ENCODE measurements around the gene LGR4.
A peak's percentile ranks its signal among the peaks of the same experiment; 100 is the strongest.

The LGR4 gene

GRCh38 chr11:27381238-27381666 is 91.3 kb downstream of the LGR4 start:
- Mint-ChIP-seq H3K4me3 (no peak overlapping the region), H3K4me1 (peaks cover 18% of the 10 kb centered on the region), H3K9me3 (no peaks in the 10 kb centered on the region), H3K36me3 (ENCODE audit: low read depth) (peaks cover 75% of the 10 kb centered on the region), H3K27ac (no peak overlapping the region), H3K27me3 (ENCODE audit: low read depth, poor library complexity) (no peaks in the 10 kb centered on the region)
- no peak for DNase-seq
- TF ChIP-seq, protein P1, sequence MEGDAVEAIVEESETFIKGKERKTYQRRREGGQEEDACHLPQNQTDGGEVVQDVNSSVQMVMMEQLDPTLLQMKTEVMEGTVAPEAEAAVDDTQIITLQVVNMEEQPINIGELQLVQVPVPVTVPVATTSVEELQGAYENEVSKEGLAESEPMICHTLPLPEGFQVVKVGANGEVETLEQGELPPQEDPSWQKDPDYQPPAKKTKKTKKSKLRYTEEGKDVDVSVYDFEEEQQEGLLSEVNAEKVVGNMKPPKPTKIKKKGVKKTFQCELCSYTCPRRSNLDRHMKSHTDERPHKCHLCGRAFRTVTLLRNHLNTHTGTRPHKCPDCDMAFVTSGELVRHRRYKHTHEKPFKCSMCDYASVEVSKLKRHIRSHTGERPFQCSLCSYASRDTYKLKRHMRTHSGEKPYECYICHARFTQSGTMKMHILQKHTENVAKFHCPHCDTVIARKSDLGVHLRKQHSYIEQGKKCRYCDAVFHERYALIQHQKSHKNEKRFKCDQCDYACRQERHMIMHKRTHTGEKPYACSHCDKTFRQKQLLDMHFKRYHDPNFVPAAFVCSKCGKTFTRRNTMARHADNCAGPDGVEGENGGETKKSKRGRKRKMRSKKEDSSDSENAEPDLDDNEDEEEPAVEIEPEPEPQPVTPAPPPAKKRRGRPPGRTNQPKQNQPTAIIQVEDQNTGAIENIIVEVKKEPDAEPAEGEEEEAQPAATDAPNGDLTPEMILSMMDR (IDR thresholded peaks at IDR 0.05) = no peak

DNA sequence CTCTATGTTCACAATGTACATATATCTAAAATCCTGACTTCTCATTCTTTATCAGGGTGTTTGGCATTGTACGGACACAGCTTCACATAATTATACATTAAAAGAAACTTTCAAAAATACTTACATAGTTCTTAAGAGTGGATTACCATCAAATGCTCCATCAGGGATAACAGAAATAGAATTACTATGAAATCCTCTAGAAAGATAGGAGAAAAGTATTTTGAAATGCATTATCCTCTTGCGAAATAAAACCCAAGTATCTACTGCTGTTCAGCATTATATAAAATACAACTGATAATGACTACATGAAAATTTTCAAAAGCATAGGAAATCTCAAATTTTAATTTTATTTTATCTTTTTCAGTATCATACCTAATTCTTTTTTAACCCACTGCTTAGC is 91.8 kb downstream of the LGR4 start:
- Mint-ChIP-seq H3K9me3 (no peaks in the 10 kb centered on the region), H3K27me3 (ENCODE audit: low read depth, poor library complexity) (no peaks in the 10 kb centered on the region), H3K36me3 (ENCODE audit: low read depth) (peaks cover 78% of the 10 kb centered on the region), H3K4me1 (peaks cover 16% of the 10 kb centered on the region), H3K27ac (no peak overlapping the region), H3K4me3 (no peak overlapping the region)
- TF ChIP-seq, protein P1 (IDR thresholded peaks at IDR 0.05) = no peak
- DNase-seq = no peak

DNA sequence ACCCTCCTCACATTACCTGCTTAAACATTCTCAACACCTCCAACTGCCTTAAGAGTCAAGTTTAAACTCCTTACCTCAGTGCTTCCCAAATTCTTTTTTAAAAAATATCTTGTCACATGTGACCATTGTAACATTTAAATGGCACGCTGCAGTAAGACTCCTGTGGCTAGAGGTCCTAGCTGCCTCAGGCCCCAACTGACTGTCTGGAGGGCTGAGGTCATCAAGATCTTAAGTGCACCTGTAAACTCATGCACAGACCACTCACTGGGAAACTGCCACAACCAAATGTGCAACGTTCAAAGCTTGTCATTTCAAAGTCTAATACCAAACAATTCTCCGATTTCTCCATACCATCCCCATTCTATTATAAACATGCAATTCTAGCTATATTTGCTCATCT is 93.1 kb downstream of the LGR4 start:
- no peaks in the 10 kb centered on the region for H3K27me3 Mint-ChIP-seq (ENCODE audit: low read depth, poor library complexity)
- H3K9me3 Mint-ChIP-seq = no peaks in the 10 kb centered on the region
- H3K4me3 Mint-ChIP-seq = no peak overlapping the region
- TF ChIP-seq, protein P1 (IDR thresholded peaks at IDR 0.05) = no peak
- peak overlapping the region; percentile 59 for H3K27ac Mint-ChIP-seq
- DNase-seq = no peak
- H3K4me1 Mint-ChIP-seq = peaks cover 10% of the 10 kb centered on the region
- H3K36me3 Mint-ChIP-seq (ENCODE audit: low read depth) = peaks cover 78% of the 10 kb centered on the region

GRCh38 chr11:27375370-27375769 is 97.2 kb downstream of the LGR4 start:
- TF ChIP-seq, protein P1 (IDR thresholded peaks at IDR 0.05) = no peak
- Mint-ChIP-seq H3K36me3 (ENCODE audit: low read depth) (peaks cover 84% of the 10 kb centered on the region), H3K9me3 (no peaks in the 10 kb centered on the region), H3K4me3 (no peak overlapping the region), H3K27ac (peak overlapping the region; percentile 24), H3K27me3 (ENCODE audit: low read depth, poor library complexity) (no peaks in the 10 kb centered on the region), H3K4me1 (no peaks in the 10 kb centered on the region)
- DNase-seq = no peak

- Mint-ChIP-seq H3K4me1 (no peaks in the 10 kb centered on the region), H3K4me3 (no peak overlapping the region), H3K27me3 (ENCODE audit: low read depth, poor library complexity) (no peaks in the 10 kb centered on the region), H3K27ac (no peak overlapping the region), H3K9me3 (no peaks in the 10 kb centered on the region), H3K36me3 (ENCODE audit: low read depth) (peaks cover 77% of the 10 kb centered on the region)
- TF ChIP-seq, protein P1 (IDR thresholded peaks at IDR 0.05) = no peak
- DNase-seq = no peak
These were observed 98.6 kb downstream of the LGR4 start for GRCh38 chr11:27373856-27374602.

DNA sequence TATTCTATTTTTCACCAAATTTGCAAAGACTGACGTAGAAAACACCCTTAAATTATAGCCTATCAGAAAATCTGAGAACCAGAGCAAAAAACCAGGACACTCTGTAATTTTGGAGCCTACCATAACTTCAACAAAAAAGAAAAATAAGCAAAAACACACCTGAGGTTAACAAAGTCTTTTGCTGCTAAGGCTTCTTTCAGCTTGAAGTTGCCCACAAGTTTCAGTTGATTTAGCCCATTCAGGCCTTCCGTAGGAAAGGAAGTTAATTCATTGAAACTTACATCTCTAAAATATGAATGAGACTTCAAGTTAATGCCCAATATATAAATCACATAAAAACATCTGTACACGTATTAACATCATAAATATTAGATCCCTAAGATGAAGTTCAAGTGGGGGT is 99.2 kb downstream of the LGR4 start:
- H3K27me3 Mint-ChIP-seq (ENCODE audit: low read depth, poor library complexity) = no peaks in the 10 kb centered on the region
- H3K4me3 Mint-ChIP-seq = no peak overlapping the region

More for the DNA sequence above, 99.2 kb downstream of the LGR4 start:
- Mint-ChIP-seq H3K27ac (no peak overlapping the region), H3K9me3 (no peaks in the 10 kb centered on the region), H3K4me1 (no peaks in the 10 kb centered on the region), H3K36me3 (ENCODE audit: low read depth) (peaks cover 77% of the 10 kb centered on the region)
- TF ChIP-seq, protein P1 (IDR thresholded peaks at IDR 0.05) = no peak
- no peak for DNase-seq

Data from nephron progenitor cell (in vitro differentiated cells).